ENCODE results near the gene TUBGCP3. TPM values are rescaled to one million over a fixed set of nuclear protein-coding genes. Genes with fewer than 3 reads are reported as not detected.
A peak's percentile ranks its signal among the peaks of the same experiment; 100 is the strongest.
"Not testable (repeated sequence)": the region's sequence is repeated elsewhere in the genome, so short reads cannot be mapped to it uniquely, and the experiment has no call there.

Gene TUBGCP3, protein sequence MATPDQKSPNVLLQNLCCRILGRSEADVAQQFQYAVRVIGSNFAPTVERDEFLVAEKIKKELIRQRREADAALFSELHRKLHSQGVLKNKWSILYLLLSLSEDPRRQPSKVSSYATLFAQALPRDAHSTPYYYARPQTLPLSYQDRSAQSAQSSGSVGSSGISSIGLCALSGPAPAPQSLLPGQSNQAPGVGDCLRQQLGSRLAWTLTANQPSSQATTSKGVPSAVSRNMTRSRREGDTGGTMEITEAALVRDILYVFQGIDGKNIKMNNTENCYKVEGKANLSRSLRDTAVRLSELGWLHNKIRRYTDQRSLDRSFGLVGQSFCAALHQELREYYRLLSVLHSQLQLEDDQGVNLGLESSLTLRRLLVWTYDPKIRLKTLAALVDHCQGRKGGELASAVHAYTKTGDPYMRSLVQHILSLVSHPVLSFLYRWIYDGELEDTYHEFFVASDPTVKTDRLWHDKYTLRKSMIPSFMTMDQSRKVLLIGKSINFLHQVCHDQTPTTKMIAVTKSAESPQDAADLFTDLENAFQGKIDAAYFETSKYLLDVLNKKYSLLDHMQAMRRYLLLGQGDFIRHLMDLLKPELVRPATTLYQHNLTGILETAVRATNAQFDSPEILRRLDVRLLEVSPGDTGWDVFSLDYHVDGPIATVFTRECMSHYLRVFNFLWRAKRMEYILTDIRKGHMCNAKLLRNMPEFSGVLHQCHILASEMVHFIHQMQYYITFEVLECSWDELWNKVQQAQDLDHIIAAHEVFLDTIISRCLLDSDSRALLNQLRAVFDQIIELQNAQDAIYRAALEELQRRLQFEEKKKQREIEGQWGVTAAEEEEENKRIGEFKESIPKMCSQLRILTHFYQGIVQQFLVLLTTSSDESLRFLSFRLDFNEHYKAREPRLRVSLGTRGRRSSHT
- total RNA-seq: 10 to 100 TPM; 56.9 to 57.4 TPM

DNA sequence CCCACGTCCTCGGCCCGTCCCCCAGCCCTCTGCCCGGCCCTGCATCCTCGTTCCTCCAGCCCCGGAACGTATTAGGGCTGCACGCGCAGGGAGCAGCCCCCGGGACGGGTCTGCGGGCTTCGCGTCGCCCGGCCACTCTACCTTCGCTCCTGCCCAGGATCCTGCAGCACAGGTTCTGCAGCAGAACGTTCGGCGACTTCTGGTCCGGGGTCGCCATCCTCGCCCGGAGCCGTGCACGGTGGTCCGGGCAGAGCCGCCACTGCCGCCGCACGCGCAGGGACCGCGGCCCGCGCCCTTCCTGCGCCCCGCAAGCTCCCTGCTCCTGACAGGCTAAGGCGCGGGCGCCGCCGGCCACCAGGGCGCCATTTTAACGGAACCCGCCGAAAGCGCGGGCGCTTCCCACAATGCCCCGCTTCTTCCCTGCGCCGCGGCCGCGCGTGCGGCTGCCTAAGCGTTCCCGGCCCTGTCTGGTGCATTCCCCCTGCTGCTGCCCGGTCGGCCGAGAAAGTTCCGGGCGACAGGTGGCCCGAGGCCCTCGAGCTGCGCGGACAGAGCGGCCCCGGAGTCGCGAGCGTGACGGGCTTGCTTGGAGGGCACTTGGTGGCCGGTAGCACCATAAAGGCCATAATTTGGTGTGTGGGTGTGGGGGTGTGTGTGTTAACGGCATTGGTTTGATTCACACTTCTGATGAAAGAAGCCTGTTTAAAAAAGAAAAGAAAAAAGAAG, at the start of gene TUBGCP3:
Gene TUBGCP3, minus strand, starts transcription at position 390 of the 726 bp plus-strand sequence. Its CDS starts 173 bp downstream, at position 217.
- Mint-ChIP-seq H3K36me3 (ENCODE audit: low read depth) (peaks cover 13% of the 10 kb centered on the region), H3K9me3 (no peaks in the 10 kb centered on the region), H3K4me1 (peaks cover 26% of the 10 kb centered on the region), H3K4me3 (peak within 1 kb of the TSS; percentile 95), H3K27ac (peak within 1 kb of the TSS; percentile 84), H3K27me3 (no peaks in the 10 kb centered on the region)
- ChIA-PET POLR2A (interaction anchor here (0.6 to 2.4 kb wide), 9 partner anchors 9 to 1410 kb away, joined by 3 to 10 read pairs (median 4); partner anchors contain the start of gene ATP11A), CTCF (interaction anchor here (2.1 to 3.2 kb wide), 2 partner anchors 17 to 20 kb away, joined by 5 to 17 read pairs; no protein-coding TSS in a partner anchor)
- DNase-seq: peak; percentile 81

DNA sequence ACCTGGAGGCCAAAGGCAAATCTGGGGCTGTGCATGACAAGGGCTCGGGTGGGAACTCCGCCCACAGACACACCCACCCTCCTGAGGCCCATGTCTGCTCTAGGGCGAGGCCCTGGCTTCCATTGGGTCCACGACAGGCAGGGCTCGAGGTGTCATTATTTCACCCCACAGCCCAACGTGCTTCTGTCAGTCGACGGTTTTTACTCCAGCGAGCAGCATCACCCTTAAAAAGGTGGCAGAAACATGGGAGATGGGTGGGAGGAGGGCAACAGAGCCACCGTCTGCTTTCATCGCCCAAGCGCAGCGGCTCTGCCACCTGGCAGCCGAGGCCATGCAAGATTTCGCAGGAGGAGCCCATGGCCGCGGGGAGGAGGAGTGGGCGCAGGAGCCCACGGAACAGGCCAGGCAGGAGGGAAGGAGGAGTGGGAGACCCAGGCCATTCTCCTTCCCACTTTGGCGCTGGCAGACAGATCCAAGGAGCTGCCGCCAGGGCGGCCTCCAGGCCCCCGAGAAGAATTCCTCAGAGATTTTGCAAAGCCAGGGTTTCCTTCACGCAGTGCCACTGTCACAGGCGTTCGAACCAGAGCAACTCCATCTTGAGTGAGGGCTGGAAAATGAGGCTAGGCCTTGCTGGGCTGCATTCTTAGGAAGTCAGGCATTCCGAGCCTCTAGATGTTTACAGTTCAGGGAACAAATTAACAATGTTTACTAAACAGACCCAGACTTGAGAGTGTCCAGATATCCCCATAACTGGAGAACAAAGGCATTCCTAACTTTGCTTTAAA, 49.3 kb upstream of the TUBGCP3 start:
- Mint-ChIP-seq H3K4me1 (peaks cover 6% of the 10 kb centered on the region), H3K9me3 (no peaks in the 10 kb centered on the region), H3K4me3 (no peak overlapping the region), H3K27me3 (peaks cover 18% of the 10 kb centered on the region), H3K27ac (no peak overlapping the region), H3K36me3 (ENCODE audit: low read depth) (no peaks in the 10 kb centered on the region)
- DNase-seq: no peak
- CTCF ChIA-PET: interaction anchor here (0.6 kb wide), 1 partner anchor 9 kb away, joined by 3 read pairs; no protein-coding TSS in a partner anchor
- POLR2A ChIA-PET: no interaction called here

DNA sequence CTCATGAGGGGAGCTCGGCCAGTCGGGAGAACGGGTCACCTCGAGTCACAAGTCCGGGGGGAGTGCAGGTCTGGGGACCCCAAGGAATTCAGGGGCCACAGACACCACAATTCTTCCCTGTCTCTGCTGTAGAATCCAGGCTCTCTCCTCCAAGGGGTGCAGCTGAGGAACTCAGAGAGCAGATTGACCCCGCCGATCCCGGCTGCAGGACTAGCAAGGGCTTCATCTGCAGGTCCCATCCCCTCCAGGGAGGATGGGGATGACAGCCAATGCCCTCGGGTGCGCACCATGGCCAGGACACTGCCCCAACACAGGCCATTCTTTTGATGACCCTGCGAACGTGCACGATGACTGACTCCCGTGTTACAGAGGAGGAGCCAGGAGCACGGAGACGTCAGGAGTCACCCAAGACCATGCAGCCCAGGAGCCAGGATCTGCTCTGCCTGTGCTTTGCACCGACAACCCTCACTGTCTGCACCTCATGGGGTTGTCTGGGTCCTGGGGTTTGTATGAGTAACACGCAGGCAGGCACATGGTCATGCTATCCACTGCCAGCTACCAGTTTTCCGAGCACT, 48.5 kb upstream of the TUBGCP3 start:
- ChIA-PET CTCF (interaction anchor here (0.6 kb wide), 1 partner anchor 10 kb away, joined by 3 read pairs; no protein-coding TSS in a partner anchor), POLR2A (no interaction called here)
- Mint-ChIP-seq H3K9me3 (no peaks in the 10 kb centered on the region), H3K4me3 (no peak overlapping the region), H3K27ac (no peak overlapping the region), H3K27me3 (peaks cover 21% of the 10 kb centered on the region), H3K36me3 (ENCODE audit: low read depth) (no peaks in the 10 kb centered on the region), H3K4me1 (peaks cover 6% of the 10 kb centered on the region)
- DNase-seq: no peak

DNA sequence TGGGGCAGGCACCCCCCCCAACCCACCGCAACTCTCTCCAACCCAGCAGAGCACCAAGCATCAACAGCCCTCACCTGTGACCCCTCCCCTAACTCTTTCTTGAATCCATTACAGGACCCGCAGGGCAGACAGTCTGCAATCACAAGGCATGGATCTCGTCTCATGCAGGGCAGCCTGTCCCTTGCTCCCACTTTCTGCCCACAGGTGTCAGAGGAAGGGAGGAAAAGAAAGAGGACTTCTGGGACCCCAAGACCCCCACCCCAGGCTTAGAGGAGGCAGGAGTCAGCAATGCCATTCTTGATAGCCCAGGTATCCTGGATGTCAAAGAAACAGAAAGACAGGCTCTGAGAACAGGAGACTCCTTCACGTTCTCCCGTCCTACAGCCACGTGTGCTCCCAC, 47.4 kb upstream of the TUBGCP3 start:
- no peak for DNase-seq
- CTCF ChIA-PET: no interaction called here
- no peak overlapping the region for H3K4me3 Mint-ChIP-seq
- H3K27me3 Mint-ChIP-seq: peaks cover 20% of the 10 kb centered on the region
- H3K27ac Mint-ChIP-seq: no peak overlapping the region
- H3K4me1 Mint-ChIP-seq: peaks cover 3% of the 10 kb centered on the region
- H3K9me3 Mint-ChIP-seq: no peaks in the 10 kb centered on the region
- H3K36me3 Mint-ChIP-seq (ENCODE audit: low read depth): no peaks in the 10 kb centered on the region
- POLR2A ChIA-PET: no interaction called here

DNA sequence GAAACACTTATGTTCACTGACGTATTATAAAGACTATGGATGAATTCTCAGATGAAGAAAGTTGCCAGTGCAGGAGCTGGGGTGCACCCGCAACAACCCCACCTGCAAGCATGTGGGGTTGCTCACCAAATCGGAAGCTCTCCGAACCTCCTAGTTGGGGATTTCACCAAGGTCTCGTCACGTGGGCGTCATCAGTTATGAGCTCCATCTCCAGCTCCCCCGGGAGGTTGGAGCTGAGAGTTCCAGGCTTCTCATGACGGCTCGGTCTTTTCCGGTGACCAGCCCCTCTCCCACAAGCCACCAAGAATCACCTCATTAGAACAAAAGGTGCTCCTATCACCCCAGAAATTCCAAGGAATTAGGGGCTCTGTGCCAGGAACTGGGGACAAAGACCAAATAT, 46.1 kb upstream of the TUBGCP3 start:
- ChIA-PET POLR2A (interaction anchor here (1.4 kb wide), 1 partner anchor 45 kb away, joined by 4 read pairs; no protein-coding TSS in a partner anchor), CTCF (interaction anchor here (0.7 kb wide), 1 partner anchor 25 kb away, joined by 3 read pairs; no protein-coding TSS in a partner anchor)
- Mint-ChIP-seq H3K27me3 (peaks cover 11% of the 10 kb centered on the region), H3K4me3 (no peak overlapping the region), H3K9me3 (no peaks in the 10 kb centered on the region), H3K4me1 (peaks cover 3% of the 10 kb centered on the region), H3K36me3 (ENCODE audit: low read depth) (no peaks in the 10 kb centered on the region), H3K27ac (no peak overlapping the region)
- no peak for DNase-seq

DNA sequence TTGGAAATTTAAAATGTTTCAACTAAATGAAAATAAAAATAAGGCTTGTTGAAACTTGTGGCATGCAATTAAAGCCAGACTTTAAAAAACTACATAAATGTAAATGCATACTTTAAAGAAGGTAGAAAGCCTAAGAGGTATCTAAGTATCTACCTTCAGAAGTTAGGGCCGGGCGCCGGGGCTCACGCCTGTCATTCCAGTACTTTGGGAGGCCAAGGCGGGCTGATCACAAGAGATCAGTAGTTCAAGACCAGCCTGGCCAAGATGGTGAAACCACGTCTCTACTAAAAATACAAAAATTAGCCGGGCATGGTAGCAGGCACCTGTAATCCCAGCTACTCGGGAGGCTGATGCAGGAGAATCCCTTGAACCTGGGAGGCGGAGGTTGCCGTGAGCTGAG, 42.3 kb upstream of the TUBGCP3 start:
- H3K27ac Mint-ChIP-seq, H3K27me3 Mint-ChIP-seq: not testable (repeated sequence)

DNA sequence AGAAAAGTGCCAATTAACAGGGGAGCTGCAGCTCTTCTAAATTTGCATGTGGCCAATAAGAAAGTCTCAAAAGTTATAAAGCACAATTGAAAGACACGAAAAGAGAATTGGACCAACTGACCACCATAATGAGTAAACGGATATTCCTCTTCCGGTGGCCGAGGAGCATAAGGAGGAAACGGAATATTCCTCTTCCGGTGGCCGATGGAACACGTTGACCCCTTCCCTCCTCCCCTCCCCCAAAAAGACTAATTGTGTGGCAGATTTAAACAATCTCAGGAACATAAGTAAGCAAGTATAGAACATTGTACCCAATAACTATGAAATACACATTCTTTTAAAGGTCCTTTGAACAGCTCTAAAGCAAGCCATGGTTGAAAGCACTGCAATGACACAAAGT, 41.2 kb upstream of the TUBGCP3 start:
- H3K4me3 Mint-ChIP-seq: no peak overlapping the region
- no peaks in the 10 kb centered on the region for H3K36me3 Mint-ChIP-seq (ENCODE audit: low read depth)
- H3K27me3 Mint-ChIP-seq: peaks cover 4% of the 10 kb centered on the region
- no peaks in the 10 kb centered on the region for H3K4me1 Mint-ChIP-seq
- no peak overlapping the region for H3K27ac Mint-ChIP-seq
- ChIA-PET CTCF (interaction anchor here (1.1 kb wide), 1 partner anchor 13 kb away, joined by 3 read pairs; no protein-coding TSS in a partner anchor), POLR2A (no interaction called here)
- no peak for DNase-seq
- no peaks in the 10 kb centered on the region for H3K9me3 Mint-ChIP-seq

More for the DNA sequence above, 42.3 kb upstream of the TUBGCP3 start:
- H3K4me3 Mint-ChIP-seq; POLR2A ChIA-PET; H3K4me1 Mint-ChIP-seq; CTCF ChIA-PET; DNase-seq; H3K9me3 Mint-ChIP-seq; H3K36me3 Mint-ChIP-seq (ENCODE audit: low read depth): not testable (repeated sequence)

DNA sequence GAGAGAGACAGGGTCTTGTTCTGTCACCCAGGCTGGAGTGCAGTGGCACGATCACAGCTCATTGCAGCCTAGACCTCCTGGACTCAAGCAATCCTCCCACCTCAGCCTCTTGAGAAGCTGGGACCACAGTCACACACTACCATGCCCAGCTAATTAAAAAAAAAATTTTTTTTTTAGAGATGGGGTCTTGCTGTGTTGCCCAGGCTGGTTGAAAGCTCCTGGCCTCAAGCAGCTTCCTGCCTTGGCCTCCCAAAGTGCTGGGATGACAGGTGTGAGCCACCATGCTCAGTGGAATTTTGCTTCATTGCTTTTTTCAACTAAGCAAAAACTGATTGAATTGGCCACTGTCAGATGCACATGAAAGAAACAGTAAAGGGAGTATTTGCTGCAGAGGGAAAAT, 39.7 kb upstream of the TUBGCP3 start:
- H3K27ac Mint-ChIP-seq; H3K4me1 Mint-ChIP-seq; H3K27me3 Mint-ChIP-seq; POLR2A ChIA-PET; H3K36me3 Mint-ChIP-seq (ENCODE audit: low read depth); H3K9me3 Mint-ChIP-seq; CTCF ChIA-PET; DNase-seq; H3K4me3 Mint-ChIP-seq: not testable (repeated sequence)

DNA sequence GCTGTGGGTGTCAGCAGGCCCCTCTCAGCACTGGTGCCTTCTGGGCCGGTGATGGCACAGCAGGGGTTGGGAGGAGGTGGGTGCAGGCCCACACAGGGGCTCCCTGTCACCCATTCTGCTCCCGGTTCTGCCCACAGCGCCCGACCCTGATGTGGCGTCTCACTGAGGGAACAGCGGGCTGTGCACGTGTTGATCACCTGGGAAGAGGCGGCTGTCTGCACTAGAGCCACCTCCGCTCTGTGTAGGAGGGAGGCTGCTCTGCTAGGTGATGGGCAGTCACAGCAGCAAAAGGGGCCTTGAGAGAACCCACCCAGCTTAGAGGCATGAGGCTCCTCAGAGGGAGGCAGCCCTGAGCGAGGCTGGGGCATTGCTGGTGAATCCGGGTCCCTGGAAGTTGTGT, 39.2 kb upstream of the TUBGCP3 start:
- no peaks in the 10 kb centered on the region for H3K4me1 Mint-ChIP-seq
- CTCF ChIA-PET: no interaction called here

DNA sequence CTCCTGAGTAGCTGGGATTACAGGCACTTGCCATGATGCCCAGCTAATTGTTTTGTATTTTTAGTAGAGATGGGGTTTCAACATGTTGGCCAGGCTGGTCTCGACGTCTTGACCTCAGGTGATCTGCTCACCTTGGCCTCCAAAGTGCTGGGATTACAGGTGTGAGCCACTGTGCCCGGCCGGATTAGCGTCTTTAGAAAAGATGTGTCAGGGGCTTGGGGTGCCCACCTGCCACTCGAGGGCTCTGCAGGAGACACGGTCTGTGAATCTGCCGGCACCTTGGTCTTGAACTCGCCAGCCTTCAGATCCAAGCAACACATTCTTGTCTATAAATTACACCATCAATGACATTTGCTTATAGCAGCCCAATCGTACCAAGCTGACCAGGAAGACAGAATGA, 38.8 kb upstream of the TUBGCP3 start:
- CTCF ChIA-PET: no interaction called here
- H3K27ac Mint-ChIP-seq: no peak overlapping the region
- peaks cover 7% of the 10 kb centered on the region for H3K27me3 Mint-ChIP-seq
- H3K9me3 Mint-ChIP-seq: no peaks in the 10 kb centered on the region
- no peaks in the 10 kb centered on the region for H3K36me3 Mint-ChIP-seq (ENCODE audit: low read depth)
- POLR2A ChIA-PET: no interaction called here
- no peak for DNase-seq
- H3K4me3 Mint-ChIP-seq: no peak overlapping the region
- no peaks in the 10 kb centered on the region for H3K4me1 Mint-ChIP-seq

More for the DNA sequence above, 39.2 kb upstream of the TUBGCP3 start:
- Mint-ChIP-seq H3K27ac (no peak overlapping the region), H3K36me3 (ENCODE audit: low read depth) (no peaks in the 10 kb centered on the region), H3K9me3 (no peaks in the 10 kb centered on the region), H3K27me3 (peaks cover 7% of the 10 kb centered on the region), H3K4me3 (no peak overlapping the region)
- POLR2A ChIA-PET: no interaction called here
- no peak for DNase-seq

DNA sequence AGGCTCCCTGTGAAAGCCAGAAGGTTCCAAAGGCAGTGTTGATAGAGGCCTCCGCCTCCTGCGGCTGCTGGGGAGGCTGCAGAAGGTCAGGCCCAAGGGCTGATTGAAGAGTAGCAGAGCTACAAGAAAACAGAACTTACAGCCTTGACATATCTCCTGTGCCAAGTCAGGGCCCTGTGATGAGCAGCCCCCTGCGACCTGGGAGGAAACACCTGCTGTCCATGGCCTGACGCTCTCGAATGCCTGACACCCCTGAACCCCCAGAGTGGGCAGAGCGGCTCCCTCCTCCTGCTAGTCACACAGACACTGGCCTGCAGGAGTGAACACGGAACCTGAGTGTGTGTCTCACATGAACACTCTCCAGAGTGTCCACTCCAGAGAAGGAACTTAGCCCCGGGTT, 38.2 kb upstream of the TUBGCP3 start:
- Mint-ChIP-seq H3K4me1 (no peaks in the 10 kb centered on the region), H3K36me3 (ENCODE audit: low read depth) (no peaks in the 10 kb centered on the region), H3K4me3 (no peak overlapping the region), H3K27ac (no peak overlapping the region), H3K9me3 (no peaks in the 10 kb centered on the region), H3K27me3 (peaks cover 4% of the 10 kb centered on the region)
- POLR2A ChIA-PET: no interaction called here
- no peak for DNase-seq
- CTCF ChIA-PET: no interaction called here

DNA sequence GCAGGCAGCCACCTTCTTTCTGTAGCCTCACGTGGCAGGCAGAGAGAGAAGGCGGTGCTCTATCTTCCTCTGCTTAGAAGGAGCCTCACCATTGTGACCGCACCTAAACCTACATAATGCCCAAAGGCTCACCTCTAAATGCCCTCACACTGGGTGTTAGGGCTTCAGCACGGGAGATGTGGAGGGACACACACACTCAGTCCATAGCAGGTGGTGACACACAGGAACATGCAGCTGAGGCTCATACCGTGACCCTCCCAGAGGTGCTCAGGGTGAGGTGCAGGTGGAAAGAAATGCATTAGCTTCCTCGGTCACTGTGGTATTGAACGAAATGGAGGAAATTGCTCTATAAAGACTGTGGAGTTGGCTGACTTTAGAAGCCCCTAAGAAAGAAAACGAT, 37.7 kb upstream of the TUBGCP3 start:
- Mint-ChIP-seq H3K36me3 (ENCODE audit: low read depth) (no peaks in the 10 kb centered on the region), H3K4me1 (no peaks in the 10 kb centered on the region), H3K4me3 (no peak overlapping the region), H3K27me3 (peaks cover 4% of the 10 kb centered on the region), H3K27ac (no peak overlapping the region), H3K9me3 (no peaks in the 10 kb centered on the region)
- no peak for DNase-seq
- CTCF ChIA-PET: no interaction called here
- POLR2A ChIA-PET: no interaction called here

Measured in activated CD4-positive, alpha-beta memory T cell treated with anti-CD3 and anti-CD28 coated beads, Interleukin-2, amount 10 ng/mL, durations not matched to agents 7 days and 5 days (primary cell).